Measurements from ENCODE around the gene ACAD10. TPM values are rescaled to one million over a fixed set of nuclear protein-coding genes. Genes with fewer than 3 reads are reported as not detected.
"Not testable (repeated sequence)": the region's sequence is repeated elsewhere in the genome, so short reads cannot be mapped to it uniquely, and the experiment has no call there.

Gene ACAD10
- total RNA-seq, 1 donor from 2014 or later = 44.0 TPM

DNA sequence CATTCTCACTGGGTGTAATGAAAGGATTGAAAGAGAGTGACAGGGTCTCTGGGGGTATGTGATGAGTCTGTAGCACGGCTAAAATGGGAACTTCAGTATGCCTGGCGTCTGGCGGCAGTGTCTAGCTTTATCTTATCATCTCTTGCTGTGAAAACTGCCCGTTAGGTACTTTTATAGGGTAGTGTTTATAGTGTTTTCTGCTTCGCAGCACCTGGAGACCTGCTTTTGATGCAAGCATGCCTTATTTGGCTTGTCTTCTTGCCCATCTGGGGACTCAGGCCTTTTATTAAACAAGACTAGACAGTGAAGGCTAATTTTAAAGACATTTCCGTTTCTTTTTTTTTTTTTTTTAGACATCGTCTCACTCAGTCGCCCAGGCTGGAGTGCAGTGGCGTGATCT, 44.6 kb downstream of the ACAD10 start:
- no peaks in the 10 kb centered on the region for H3K4me1 Mint-ChIP-seq
- no peaks in the 10 kb centered on the region for H3K9me3 Mint-ChIP-seq
- H3K36me3 Mint-ChIP-seq (ENCODE audit: low read depth) = peaks cover 1% of the 10 kb centered on the region
- TF ChIP-seq, protein P1, sequence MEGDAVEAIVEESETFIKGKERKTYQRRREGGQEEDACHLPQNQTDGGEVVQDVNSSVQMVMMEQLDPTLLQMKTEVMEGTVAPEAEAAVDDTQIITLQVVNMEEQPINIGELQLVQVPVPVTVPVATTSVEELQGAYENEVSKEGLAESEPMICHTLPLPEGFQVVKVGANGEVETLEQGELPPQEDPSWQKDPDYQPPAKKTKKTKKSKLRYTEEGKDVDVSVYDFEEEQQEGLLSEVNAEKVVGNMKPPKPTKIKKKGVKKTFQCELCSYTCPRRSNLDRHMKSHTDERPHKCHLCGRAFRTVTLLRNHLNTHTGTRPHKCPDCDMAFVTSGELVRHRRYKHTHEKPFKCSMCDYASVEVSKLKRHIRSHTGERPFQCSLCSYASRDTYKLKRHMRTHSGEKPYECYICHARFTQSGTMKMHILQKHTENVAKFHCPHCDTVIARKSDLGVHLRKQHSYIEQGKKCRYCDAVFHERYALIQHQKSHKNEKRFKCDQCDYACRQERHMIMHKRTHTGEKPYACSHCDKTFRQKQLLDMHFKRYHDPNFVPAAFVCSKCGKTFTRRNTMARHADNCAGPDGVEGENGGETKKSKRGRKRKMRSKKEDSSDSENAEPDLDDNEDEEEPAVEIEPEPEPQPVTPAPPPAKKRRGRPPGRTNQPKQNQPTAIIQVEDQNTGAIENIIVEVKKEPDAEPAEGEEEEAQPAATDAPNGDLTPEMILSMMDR (conservative IDR thresholded peaks at IDR 0.05) = no peak
- H3K4me3 Mint-ChIP-seq = no peak overlapping the region
- no peak overlapping the region for H3K27ac Mint-ChIP-seq (ENCODE audit: unreplicated experiment)
- no peak for DNase-seq (ENCODE audit: low read depth, low spot score)
- no peaks in the 10 kb centered on the region for H3K27me3 Mint-ChIP-seq (ENCODE audit: low read depth)

DNA sequence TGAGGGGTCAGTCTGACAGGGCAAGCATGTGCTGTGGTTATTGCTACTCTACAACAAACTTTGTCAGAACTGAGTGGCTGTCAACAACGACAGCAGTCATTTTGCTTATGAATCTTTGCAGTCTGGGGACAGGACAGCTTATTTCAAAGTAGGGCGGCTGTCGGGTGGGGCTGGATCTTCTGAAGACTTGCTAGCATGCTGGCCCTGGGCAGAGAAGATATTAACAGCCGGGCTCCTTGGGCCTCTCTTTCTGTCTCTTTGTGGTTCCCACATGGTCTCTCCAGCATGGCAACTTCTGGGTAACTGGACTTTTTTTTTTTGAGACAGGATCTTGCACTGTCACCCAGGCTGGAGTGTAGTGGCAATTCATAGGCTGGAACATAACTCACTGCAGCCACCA, 46.9 kb downstream of the ACAD10 start:
- Mint-ChIP-seq H3K9me3 (no peaks in the 10 kb centered on the region), H3K4me3 (no peak overlapping the region), H3K27ac (ENCODE audit: unreplicated experiment) (no peak overlapping the region), H3K4me1 (no peaks in the 10 kb centered on the region), H3K27me3 (ENCODE audit: low read depth) (no peaks in the 10 kb centered on the region), H3K36me3 (ENCODE audit: low read depth) (peaks cover 2% of the 10 kb centered on the region)
- no peak for DNase-seq (ENCODE audit: low read depth, low spot score)
- TF ChIP-seq, protein P1 (conservative IDR thresholded peaks at IDR 0.05) = no peak

DNA sequence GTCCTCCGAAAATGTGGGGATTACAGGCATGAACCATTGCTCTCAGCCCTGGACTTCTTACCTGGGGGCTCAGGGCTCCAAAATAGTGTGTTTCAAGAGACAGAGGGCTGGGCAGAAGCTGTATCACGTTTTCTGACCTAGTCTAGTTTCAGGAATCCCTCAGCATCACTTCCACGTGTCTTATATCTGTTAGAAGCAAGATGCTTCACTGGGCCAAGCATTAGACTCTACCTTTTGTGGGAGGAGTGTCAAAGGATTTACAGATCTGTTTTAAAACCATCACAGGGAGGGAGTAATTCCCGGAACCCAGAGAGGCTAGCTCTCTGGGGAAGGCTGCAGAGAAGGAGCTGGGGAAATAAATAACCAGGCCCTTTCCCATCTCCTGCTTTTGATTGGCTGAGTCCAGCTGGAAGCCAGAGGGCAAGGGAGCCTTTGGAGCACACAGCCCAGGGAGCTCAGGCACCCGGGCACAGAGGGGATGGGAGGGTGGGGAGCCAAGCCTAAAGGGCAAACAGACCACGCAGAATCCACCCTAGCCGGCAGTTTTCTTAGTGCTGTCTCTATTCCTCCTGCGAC, 47.6 kb downstream of the ACAD10 start:
- Mint-ChIP-seq H3K4me3 (no peak overlapping the region), H3K27me3 (ENCODE audit: low read depth) (no peaks in the 10 kb centered on the region), H3K4me1 (no peaks in the 10 kb centered on the region), H3K9me3 (no peaks in the 10 kb centered on the region), H3K27ac (ENCODE audit: unreplicated experiment) (no peak overlapping the region), H3K36me3 (ENCODE audit: low read depth) (peaks cover 2% of the 10 kb centered on the region)
- TF ChIP-seq, protein P1 (conservative IDR thresholded peaks at IDR 0.05) = no peak
- no peak for DNase-seq (ENCODE audit: low read depth, low spot score)

- H3K27ac Mint-ChIP-seq (ENCODE audit: unreplicated experiment); H3K9me3 Mint-ChIP-seq; H3K36me3 Mint-ChIP-seq (ENCODE audit: low read depth); DNase-seq (ENCODE audit: low read depth, low spot score); H3K4me1 Mint-ChIP-seq; H3K27me3 Mint-ChIP-seq (ENCODE audit: low read depth); H3K4me3 Mint-ChIP-seq: not testable (repeated sequence)
These were observed 53.7 kb downstream of the ACAD10 start for GRCh38 chr12:111739524-111739923.

DNA sequence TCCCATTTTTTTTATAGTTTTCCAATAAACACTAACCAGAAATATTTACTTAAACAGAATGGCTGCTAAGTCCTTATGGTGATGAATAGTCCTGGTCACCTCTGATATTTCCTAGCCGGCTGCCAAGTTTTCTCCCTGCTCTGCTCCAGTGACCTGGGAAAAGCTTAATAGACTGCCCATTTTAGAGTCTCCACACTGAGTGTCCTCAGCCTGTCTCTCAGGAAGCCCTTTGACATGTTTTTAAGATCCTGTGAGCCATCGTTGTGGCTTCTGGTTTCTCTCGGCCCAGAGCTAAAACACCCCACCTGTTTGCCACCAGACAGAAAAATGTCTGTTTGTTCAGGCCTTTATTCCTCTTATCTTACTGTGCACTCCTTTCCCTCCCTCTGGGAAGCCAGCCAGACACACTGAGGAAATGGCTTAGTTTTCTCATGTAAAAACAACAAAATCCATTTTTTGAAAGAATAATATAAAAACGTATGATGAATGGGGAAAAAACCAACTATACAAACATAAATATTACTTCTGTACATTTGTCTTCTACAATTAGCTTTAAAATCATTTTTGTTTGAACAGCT, 55.5 kb downstream of the ACAD10 start:
- Mint-ChIP-seq H3K9me3 (no peaks in the 10 kb centered on the region), H3K27ac (ENCODE audit: unreplicated experiment) (peak overlapping the region; percentile 58), H3K4me3 (no peak overlapping the region), H3K36me3 (ENCODE audit: low read depth) (peaks cover 5% of the 10 kb centered on the region), H3K4me1 (no peaks in the 10 kb centered on the region), H3K27me3 (ENCODE audit: low read depth) (no peaks in the 10 kb centered on the region)
- TF ChIP-seq, protein P1 (conservative IDR thresholded peaks at IDR 0.05) = no peak
- no peak for DNase-seq (ENCODE audit: low read depth, low spot score)

GRCh38 chr12:111745211-111745610, 59.4 kb downstream of the ACAD10 start:
- no peaks in the 10 kb centered on the region for H3K27me3 Mint-ChIP-seq (ENCODE audit: low read depth)
- H3K36me3 Mint-ChIP-seq (ENCODE audit: low read depth) = no peaks in the 10 kb centered on the region
- no peaks in the 10 kb centered on the region for H3K4me1 Mint-ChIP-seq
- no peak for DNase-seq (ENCODE audit: low read depth, low spot score)
- TF ChIP-seq, protein P1 (conservative IDR thresholded peaks at IDR 0.05) = no peak
- H3K27ac Mint-ChIP-seq (ENCODE audit: unreplicated experiment) = no peak overlapping the region
- H3K4me3 Mint-ChIP-seq = no peak overlapping the region
- no peaks in the 10 kb centered on the region for H3K9me3 Mint-ChIP-seq

Measured in neural crest cell (in vitro differentiated cells).